SH-SY5Y (cell line): ENCODE results near the gene SVIL.

Source experiments
- GATA2 ChIP-seq: IDR thresholded peaks from 2 replicates; pipeline ENCODE4 v1.6.1; 2011; ENCODE audit warnings: mild to moderate bottlenecking, low read depth, low read length
- GATA3 ChIP-seq: IDR thresholded peaks from 2 replicates; pipeline ENCODE4 v1.6.1; 2011; ENCODE audit warnings: low read depth, mild to moderate bottlenecking, low read length, moderate library complexity

GRCh38 chr10:29646238-29646902 lies 11.6 kb upstream of the SVIL start:
- TF ChIP-seq GATA2, result no peak
- no peak for TF ChIP-seq GATA3
